Fibroblast of pulmonary artery (primary cell): ENCODE measurements around the gene PHEX.

Experiments used
- DNase-seq: peaks from one replicate; pipeline ENCODE4 v3.0.0-alpha.2; 2010; ENCODE audit warnings: low read depth
- H3K4me3 ChIP-seq: replicated peaks from 2 replicates; pipeline ENCODE4 v1.5.1; 2011; ENCODE audit warnings: low read depth, mild to moderate bottlenecking, control low read depth, low read length, moderate library complexity
- CTCF ChIP-seq: IDR thresholded peaks from 2 replicates; pipeline ENCODE4 v1.5.1; 2011; ENCODE audit warnings: mild to moderate bottlenecking, control low read depth, low read length, inconsistent platforms; ENCODE audit errors: missing control alignments

Gene PHEX

GRCh38 chrX:22037911-22038537, 5.9 kb downstream of the PHEX start:
- no peak overlapping the region for H3K4me3 ChIP-seq
- no peak for DNase-seq
- no peak for TF ChIP-seq CTCF

GRCh38 chrX:22039541-22039940, 7.4 kb downstream of the PHEX start:
- no peak for TF ChIP-seq CTCF
- H3K4me3 ChIP-seq: no peak overlapping the region
- no peak for DNase-seq

- DNase-seq: no peak
- no peak for TF ChIP-seq CTCF
- no peak overlapping the region for H3K4me3 ChIP-seq
Measured at GRCh38 chrX:22040184-22040583, 8.1 kb downstream of the PHEX start.

GRCh38 chrX:22041907-22042530, 9.9 kb downstream of the PHEX start:
- TF ChIP-seq CTCF: no peak
- no peak overlapping the region for H3K4me3 ChIP-seq
- DNase-seq: no peak

GRCh38 chrX:22043872-22044271, 11.7 kb downstream of the PHEX start:
- no peak overlapping the region for H3K4me3 ChIP-seq
- DNase-seq: no peak
- TF ChIP-seq CTCF: no peak

- DNase-seq: no peak
- no peak for TF ChIP-seq CTCF
- H3K4me3 ChIP-seq: no peak overlapping the region
Measured at GRCh38 chrX:22047468-22047867, 15.3 kb downstream of the PHEX start.

- no peak overlapping the region for H3K4me3 ChIP-seq
- no peak for TF ChIP-seq CTCF
- no peak for DNase-seq
Measured at GRCh38 chrX:22053481-22053880, 21.4 kb downstream of the PHEX start.
